ENCODE data around the gene ENDOD1. TPM values are rescaled to one million over a fixed set of nuclear protein-coding genes. Genes with fewer than 3 reads are reported as not detected.

ENDOD1 gene
- total RNA-seq, 3 donors from 2014 or later (not counting 1 experiment from before 2014, with no cell fraction given) = 10.1 to 15.5 (median 14.0) TPM

- 81% methylated on average over 6 of the region's 6 CpGs for WGBS (ENCODE audit: insufficient coverage)
- TF ChIP-seq CTCF (IDR thresholded peaks at IDR 0.05) = no peak
- Mint-ChIP-seq H3K36me3 (no peaks in the 10 kb centered on the region), H3K9me3 (no peaks in the 10 kb centered on the region), H3K4me1 (no peaks in the 10 kb centered on the region), H3K27me3 (ENCODE audit: low read depth in 2 of 2) (peaks cover 23 to 46% of the 10 kb centered on the region in 2 donors), H3K4me3 (no peak overlapping the region), H3K27ac (no peak overlapping the region)
- ATAC-seq = no peak
- Histone ChIP-seq H3K9me3 (ENCODE audit: control insufficient read depth, insufficient read depth, low read length) (no peaks in the 10 kb centered on the region), H3K4me1 (ENCODE audit: control insufficient read depth, insufficient read depth, low read length) (no peaks in the 10 kb centered on the region), H3K27ac (ENCODE audit: low read length) (no peak overlapping the region), H3K4me3 (ENCODE audit: low read length) (no peak overlapping the region), H3K36me3 (ENCODE audit: control insufficient read depth, insufficient read depth, low read length) (no peaks in the 10 kb centered on the region), H3K27me3 (ENCODE audit: control insufficient read depth, insufficient read depth, low read length) (peaks cover 3% of the 10 kb centered on the region)
- no peak for DNase-seq
- intact Hi-C loops (cut with micrococcal nuclease) = no loop called here
These were observed 53.5 kb downstream of the ENDOD1 start for GRCh38 chr11:95143106-95143681.

- Mint-ChIP-seq H3K36me3 (no peaks in the 10 kb centered on the region), H3K4me1 (peaks cover 0 to 2% of the 10 kb centered on the region in 2 donors), H3K27me3 (ENCODE audit: low read depth in 2 of 2) (peaks cover 27 to 46% of the 10 kb centered on the region in 2 donors), H3K4me3 (no peak overlapping the region), H3K9me3 (no peaks in the 10 kb centered on the region), H3K27ac (no peak overlapping the region)
- H3K9me3 ChIP-seq (ENCODE audit: control insufficient read depth, insufficient read depth, low read length) = no peaks in the 10 kb centered on the region
- DNase-seq = no peak
- ATAC-seq = no peak
- H3K27ac ChIP-seq (ENCODE audit: low read length) = no peak overlapping the region
- peaks cover 3% of the 10 kb centered on the region for H3K27me3 ChIP-seq (ENCODE audit: control insufficient read depth, insufficient read depth, low read length)
- intact Hi-C loops (cut with micrococcal nuclease) = no loop called here
- 85% methylated on average over 7 of the region's 7 CpGs for WGBS (ENCODE audit: insufficient coverage)
- H3K36me3 ChIP-seq (ENCODE audit: control insufficient read depth, insufficient read depth, low read length) = no peaks in the 10 kb centered on the region
- no peak overlapping the region for H3K4me3 ChIP-seq (ENCODE audit: low read length)
- TF ChIP-seq CTCF (IDR thresholded peaks at IDR 0.05) = no peak
- no peaks in the 10 kb centered on the region for H3K4me1 ChIP-seq (ENCODE audit: control insufficient read depth, insufficient read depth, low read length)
These were observed 54.9 kb downstream of the ENDOD1 start for GRCh38 chr11:95144313-95145235.

- no peaks in the 10 kb centered on the region for H3K9me3 Mint-ChIP-seq
- no peak for TF ChIP-seq CTCF (IDR thresholded peaks at IDR 0.05)
- no peaks in the 10 kb centered on the region for H3K9me3 ChIP-seq (ENCODE audit: control insufficient read depth, insufficient read depth, low read length)
- 86% methylated on average over 4 of the region's 4 CpGs for WGBS (ENCODE audit: insufficient coverage)
- no peak overlapping the region for H3K4me3 ChIP-seq (ENCODE audit: low read length)
- H3K27me3 ChIP-seq (ENCODE audit: control insufficient read depth, insufficient read depth, low read length) = peaks cover 2% of the 10 kb centered on the region
- no peak overlapping the region for H3K27ac Mint-ChIP-seq
- H3K36me3 Mint-ChIP-seq = no peaks in the 10 kb centered on the region
- ATAC-seq (no peak), DNase-seq (no peak)
- H3K27me3 Mint-ChIP-seq (ENCODE audit: low read depth in 2 of 2) = peaks cover 27 to 46% of the 10 kb centered on the region in 2 donors
- H3K4me3 Mint-ChIP-seq = no peak overlapping the region
- H3K4me1 ChIP-seq (ENCODE audit: control insufficient read depth, insufficient read depth, low read length) = peaks cover 7% of the 10 kb centered on the region
- intact Hi-C loops (cut with micrococcal nuclease) = no loop called here
- no peaks in the 10 kb centered on the region for H3K36me3 ChIP-seq (ENCODE audit: control insufficient read depth, insufficient read depth, low read length)
- no peak overlapping the region for H3K27ac ChIP-seq (ENCODE audit: low read length)
- peaks cover 0 to 11% of the 10 kb centered on the region in 2 donors for H3K4me1 Mint-ChIP-seq
These were observed 55.9 kb downstream of the ENDOD1 start for GRCh38 chr11:95145430-95146060.
